ENCODE results near the gene TCIRG1.

The TCIRG1 gene

GRCh38 chr11:68065841-68066240 is 27.0 kb downstream of the TCIRG1 start (continued):
- no peak for TF ChIP-seq POU6F1 (CRISPR knock-in tag; IDR thresholded peaks at IDR 0.05; ENCODE audit: borderline replicate concordance, low read depth)

- no peak for TF ChIP-seq ZNF565 (CRISPR knock-in tag; conservative IDR thresholded peaks at IDR 0.05; ENCODE audit: low read depth)
- TF ChIP-seq RARB (CRISPR knock-in tag; IDR thresholded peaks at IDR 0.05) = no peak
- no peak for TF ChIP-seq OSR1 (CRISPR knock-in tag; IDR thresholded peaks at IDR 0.05)
- no peak for TF ChIP-seq ESRRG (CRISPR knock-in tag; IDR thresholded peaks at IDR 0.05)
- TF ChIP-seq ZNF8 (CRISPR knock-in tag; IDR thresholded peaks at IDR 0.05) = no peak
- TF ChIP-seq POU6F1 (CRISPR knock-in tag; IDR thresholded peaks at IDR 0.05; ENCODE audit: borderline replicate concordance, low read depth) = no peak
- no peak for ATAC-seq
Measured at GRCh38 chr11:68066742-68067141, 27.9 kb downstream of the TCIRG1 start.

GRCh38 chr11:68067991-68068390 is 29.2 kb downstream of the TCIRG1 start:
- ATAC-seq = no peak
- no peak for TF ChIP-seq POU6F1 (CRISPR knock-in tag; IDR thresholded peaks at IDR 0.05; ENCODE audit: borderline replicate concordance, low read depth)

GRCh38 chr11:68071281-68072048 is 32.6 kb downstream of the TCIRG1 start:
- TF ChIP-seq CSRNP3 (CRISPR knock-in tag; IDR thresholded peaks at IDR 0.05) (no peak), SNAI2 (CRISPR knock-in tag; IDR thresholded peaks at IDR 0.05) (no peak), POU6F1 (CRISPR knock-in tag; IDR thresholded peaks at IDR 0.05; ENCODE audit: borderline replicate concordance, low read depth) (no peak), ZFP3 (CRISPR knock-in tag; IDR thresholded peaks at IDR 0.05) (no peak), ZNF565 (CRISPR knock-in tag; conservative IDR thresholded peaks at IDR 0.05; ENCODE audit: low read depth) (no peak), TCF4 (CRISPR knock-in tag; IDR thresholded peaks at IDR 0.05; ENCODE audit: borderline replicate concordance) (no peak), ZFP30 (CRISPR knock-in tag; IDR thresholded peaks at IDR 0.05) (no peak), OSR1 (CRISPR knock-in tag; IDR thresholded peaks at IDR 0.05) (no peak)
- no peak for ATAC-seq

GRCh38 chr11:68074584-68075352 is 35.9 kb downstream of the TCIRG1 start:
- TF ChIP-seq RARB (CRISPR knock-in tag; IDR thresholded peaks at IDR 0.05) (no peak), CSRNP3 (CRISPR knock-in tag; IDR thresholded peaks at IDR 0.05) (no peak), ZNF8 (CRISPR knock-in tag; IDR thresholded peaks at IDR 0.05) (no peak), POU6F1 (CRISPR knock-in tag; IDR thresholded peaks at IDR 0.05; ENCODE audit: borderline replicate concordance, low read depth) (no peak), ISL1 (CRISPR knock-in tag; IDR thresholded peaks at IDR 0.05) (no peak), ZC3H10 (CRISPR knock-in tag; IDR thresholded peaks at IDR 0.05) (no peak), ZNF70 (CRISPR knock-in tag; IDR thresholded peaks at IDR 0.05) (no peak), TCF4 (CRISPR knock-in tag; IDR thresholded peaks at IDR 0.05; ENCODE audit: borderline replicate concordance) (no peak), ZFP3 (CRISPR knock-in tag; IDR thresholded peaks at IDR 0.05) (no peak), BACH2 (CRISPR knock-in tag; IDR thresholded peaks at IDR 0.05; ENCODE audit: borderline replicate concordance) (no peak)
- ATAC-seq = no peak

Measured in SK-N-SH treated with all-trans-retinoic acid at 6 μM for 48 hours (cell line).